NCI-H2196 (cell line): ENCODE measurements around the gene PAXX.
A peak's percentile ranks its signal among the peaks of the same experiment; 100 is the strongest.

Experiments
- DNase-seq: peaks from one replicate; lab custom pipeline; 2025; ENCODE audit not compliant: unreplicated experiment; lab: John Stamatoyannopoulos, UW

Gene PAXX

GRCh38 chr9:136964833-136965422 is 27.3 kb upstream of the PAXX start:
- DNase-seq = no peak

GRCh38 chr9:136965771-136966484 is 26.3 kb upstream of the PAXX start:
- DNase-seq = no peak

- DNase-seq = no peak
These were observed 23.7 kb upstream of the PAXX start for GRCh38 chr9:136968333-136969127.

- no peak for DNase-seq
These were observed 23.1 kb upstream of the PAXX start for GRCh38 chr9:136969150-136969549.

GRCh38 chr9:136969774-136970173 is 22.4 kb upstream of the PAXX start:
- no peak for DNase-seq

- DNase-seq = no peak
These were observed 21.9 kb upstream of the PAXX start for GRCh38 chr9:136970361-136970760.

GRCh38 chr9:136971746-136972145 is 20.5 kb upstream of the PAXX start:
- DNase-seq = no peak

- no peak for DNase-seq
These were observed 19.9 kb upstream of the PAXX start for GRCh38 chr9:136972335-136972734.

- no peak for DNase-seq
These were observed 19.5 kb upstream of the PAXX start for GRCh38 chr9:136972743-136973142.

- no peak for DNase-seq
These were observed 18.3 kb upstream of the PAXX start for GRCh38 chr9:136973618-136974617.

GRCh38 chr9:136974817-136975535 is 17.2 kb upstream of the PAXX start:
- no peak for DNase-seq

GRCh38 chr9:136975644-136976043 is 16.6 kb upstream of the PAXX start:
- DNase-seq = no peak

GRCh38 chr9:136977223-136977622 is 15.0 kb upstream of the PAXX start, which contains the start of gene PTGDS:
Gene PTGDS, plus strand, starts transcription at chr9:136977504. Its CDS starts 75 bp downstream, at chr9:136977579.
- DNase-seq = no peak

GRCh38 chr9:136977649-136978072 is 14.6 kb upstream of the PAXX start:
- DNase-seq = no peak

- peak; percentile 81 for DNase-seq
These were observed 14.0 kb upstream of the PAXX start for GRCh38 chr9:136978073-136978864.

- no peak for DNase-seq
These were observed 13.2 kb upstream of the PAXX start for GRCh38 chr9:136978865-136979544.

GRCh38 chr9:136979769-136980587 is 12.2 kb upstream of the PAXX start:
- DNase-seq = no peak
